HG03108 (cell line): ENCODE measurements around the gene DPAGT1.
"Not testable (repeated sequence)": the region's sequence is repeated elsewhere in the genome, so short reads cannot be mapped to it uniquely, and the experiment has no call there.

Experiments
- ATAC-seq: cut with Tn5 transposase; IDR thresholded peaks from one replicate; pipeline ENCODE4 v1.9.1; 2021; ENCODE audit warnings: moderate library complexity; ENCODE audit not compliant: unreplicated experiment

DPAGT1 gene

DNA sequence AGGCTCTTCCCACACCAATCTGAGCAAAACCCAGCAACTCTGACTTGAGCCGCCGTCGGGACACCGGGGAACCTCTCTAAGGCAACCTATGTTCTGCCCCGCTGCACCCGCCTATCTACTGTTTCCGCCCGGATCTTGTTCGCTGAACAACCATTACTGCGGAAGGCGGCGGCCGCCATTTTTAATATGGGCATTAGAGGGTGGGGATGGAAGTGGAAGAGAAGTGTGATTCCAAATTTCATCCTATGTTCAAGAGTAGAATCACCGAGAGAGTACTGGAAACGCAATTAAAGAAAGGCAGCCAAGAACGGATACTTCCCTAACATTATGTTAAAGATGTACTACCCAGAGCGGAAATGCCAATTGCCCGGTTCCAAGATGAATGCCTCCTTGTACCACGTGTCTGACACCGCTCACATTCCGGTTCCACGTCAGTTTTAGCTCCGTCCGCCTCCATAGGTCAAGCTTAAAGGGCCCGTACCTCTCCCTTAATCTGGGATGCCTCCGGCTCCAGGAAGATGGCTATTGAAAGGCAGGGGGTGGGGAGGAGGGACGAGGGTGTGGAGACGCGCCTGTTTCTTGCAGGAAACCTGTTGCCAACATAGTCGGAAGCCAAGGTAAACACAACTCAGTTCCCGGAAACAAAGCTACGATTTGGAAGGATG, at the start of gene DPAGT1:
Gene DPAGT1, minus strand, starts transcription at position 95 of the 665 bp plus-strand sequence. CDS start 198 bp downstream, outside the sequence.
- peak; percentile 69 for ATAC-seq

- no peak for ATAC-seq
Measured at GRCh38 chr11:119149786-119150275, 48.2 kb upstream of the DPAGT1 start.

- no peak for ATAC-seq
Measured at GRCh38 chr11:119149018-119149785, 47.5 kb upstream of the DPAGT1 start, which contains the start of gene ABCG4. TSS of gene ABCG4 (plus strand) at chr11:119149052. CDS start at chr11:119149966, 914 bp downstream.

DNA sequence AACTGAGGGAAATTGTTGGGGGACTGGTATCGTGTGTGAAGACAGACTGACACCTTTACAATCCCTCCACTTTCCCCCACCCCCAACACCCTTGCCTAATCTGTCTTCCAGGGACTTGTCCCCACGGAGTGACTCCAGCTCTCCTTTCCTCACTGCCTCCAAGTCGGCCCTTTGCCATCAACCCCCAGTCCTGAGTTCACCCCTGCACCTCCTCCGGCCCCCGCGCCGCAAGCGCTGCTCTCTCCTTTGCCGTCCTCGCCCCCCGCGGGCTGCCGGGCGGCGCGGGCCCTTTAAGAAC, 47.0 kb upstream of the DPAGT1 start:
- ATAC-seq = no peak

DNA sequence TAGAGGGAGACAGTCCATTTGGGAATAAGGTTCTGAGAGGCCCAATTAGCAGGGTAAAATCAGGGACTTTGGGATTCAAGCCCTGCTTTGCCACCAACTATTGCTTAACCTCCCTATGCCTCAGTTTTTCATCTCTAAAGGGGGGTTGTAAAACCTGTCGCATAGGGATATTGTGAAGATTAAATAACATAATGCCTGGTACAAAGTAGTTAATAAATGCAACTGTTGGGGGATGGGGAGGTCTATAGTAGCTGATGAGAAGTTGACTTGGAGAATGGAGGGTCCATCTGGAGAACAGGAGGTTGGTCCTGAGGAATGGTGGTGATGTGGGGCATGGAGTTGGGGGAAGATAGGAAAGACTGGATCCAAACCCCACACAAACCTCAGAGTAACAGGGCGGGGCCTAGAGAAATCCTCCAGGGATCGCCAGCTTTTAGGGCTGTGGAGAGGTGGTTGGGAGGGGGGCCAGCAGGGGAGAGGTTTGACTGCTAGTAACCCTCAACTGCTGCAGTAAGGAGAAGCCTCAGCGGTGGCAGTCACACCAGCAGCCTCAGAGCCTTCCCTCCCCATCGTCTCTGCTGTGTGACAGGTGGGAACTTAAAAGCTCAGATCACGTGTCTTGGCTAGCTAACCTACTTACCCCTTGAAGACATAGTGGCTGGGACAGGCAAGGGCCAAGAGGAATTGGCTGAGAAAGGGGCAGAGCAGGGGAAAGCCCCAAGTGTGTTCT, 46.1 kb upstream of the DPAGT1 start:
- no peak for ATAC-seq

DNA sequence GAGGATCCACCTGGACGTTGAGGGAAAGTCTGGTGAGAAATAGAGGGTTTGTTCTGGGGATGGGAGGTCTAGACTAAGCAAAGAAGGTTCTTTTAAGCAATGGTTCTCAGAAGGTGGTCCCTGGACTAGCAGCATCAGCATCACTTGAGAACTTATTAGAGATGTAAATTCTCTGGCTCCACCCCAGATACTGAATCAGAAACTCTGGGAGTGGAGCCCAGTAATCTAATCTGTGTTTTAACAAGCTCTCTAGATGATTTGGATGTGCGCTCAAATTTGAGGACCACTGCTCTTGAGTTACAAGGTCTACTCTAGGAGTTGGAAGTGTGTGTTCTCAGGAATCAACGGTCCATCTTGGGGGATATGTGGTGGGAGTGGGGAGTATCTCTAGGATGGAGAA, 43.9 kb upstream of the DPAGT1 start:
- no peak for ATAC-seq

GRCh38 chr11:119144825-119145486, 43.3 kb upstream of the DPAGT1 start:
- no peak for ATAC-seq

DNA sequence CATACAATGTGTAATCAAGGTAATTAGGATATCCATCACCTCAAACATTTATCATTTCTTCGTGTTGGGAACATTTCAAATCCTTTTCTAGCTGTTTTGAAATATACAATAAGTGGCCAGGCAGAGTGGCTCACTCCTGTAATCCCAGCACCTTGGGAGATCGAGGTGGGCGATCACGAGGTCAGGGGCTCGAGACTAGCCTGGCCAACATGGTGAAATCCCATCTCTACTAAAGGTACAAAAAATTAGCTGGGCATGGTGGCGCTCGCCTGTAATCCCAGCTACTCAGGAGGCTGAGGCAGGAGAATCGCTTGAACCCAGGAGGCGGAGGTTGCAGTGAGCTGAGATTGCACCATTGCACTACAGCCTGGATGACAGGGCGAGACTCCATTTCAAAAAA, 37.6 kb upstream of the DPAGT1 start:
- not testable (repeated sequence) for ATAC-seq

DNA sequence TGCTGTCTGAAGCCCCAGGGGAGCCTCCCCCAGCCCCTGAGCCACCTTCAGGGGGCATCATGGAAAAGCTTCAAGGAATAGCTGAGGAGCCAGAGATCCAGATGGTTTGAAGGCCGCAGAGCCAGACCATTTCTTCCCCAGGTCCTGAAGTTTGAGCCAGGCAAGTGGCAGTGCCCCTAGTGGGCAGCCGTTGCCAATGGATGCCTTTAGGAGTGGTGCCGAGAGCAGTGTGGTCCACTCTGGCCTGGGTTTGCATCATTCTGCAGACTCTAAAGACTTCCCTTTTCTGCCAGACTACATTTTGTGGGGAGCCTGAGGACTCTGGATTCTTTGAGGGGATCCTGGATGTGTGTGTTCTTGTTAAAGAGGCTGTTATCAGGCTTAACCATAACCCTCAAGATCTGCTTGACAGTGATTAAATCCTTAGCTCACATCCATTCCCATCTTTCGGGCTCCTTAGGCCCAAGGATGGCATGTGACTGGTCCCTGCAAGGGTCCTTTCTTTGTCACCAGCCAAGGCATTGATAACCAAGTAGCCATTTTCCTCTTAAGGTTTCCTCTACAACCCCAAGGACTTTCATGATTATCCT, 32.8 kb upstream of the DPAGT1 start:
- ATAC-seq = no peak

DNA sequence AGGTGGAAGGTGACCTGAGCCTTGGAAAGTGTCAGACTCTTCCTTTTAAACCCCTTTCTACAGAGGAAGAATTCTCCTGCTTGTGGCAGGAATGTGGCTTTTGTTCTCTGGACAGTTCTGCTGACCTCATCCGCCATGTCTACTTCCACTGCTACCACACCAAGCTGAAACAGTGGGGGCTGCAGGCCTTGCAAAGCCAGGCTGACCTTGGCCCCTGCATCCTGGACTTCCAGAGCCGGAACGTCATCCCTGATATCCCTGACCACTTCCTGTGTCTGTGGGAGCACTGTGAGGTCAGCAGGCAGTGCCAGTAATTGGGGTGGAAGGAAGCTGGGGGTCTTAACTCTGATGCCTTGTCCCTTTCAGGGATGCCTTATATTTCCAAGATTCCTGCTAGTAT, 29.0 kb upstream of the DPAGT1 start:
- ATAC-seq = no peak

DNA sequence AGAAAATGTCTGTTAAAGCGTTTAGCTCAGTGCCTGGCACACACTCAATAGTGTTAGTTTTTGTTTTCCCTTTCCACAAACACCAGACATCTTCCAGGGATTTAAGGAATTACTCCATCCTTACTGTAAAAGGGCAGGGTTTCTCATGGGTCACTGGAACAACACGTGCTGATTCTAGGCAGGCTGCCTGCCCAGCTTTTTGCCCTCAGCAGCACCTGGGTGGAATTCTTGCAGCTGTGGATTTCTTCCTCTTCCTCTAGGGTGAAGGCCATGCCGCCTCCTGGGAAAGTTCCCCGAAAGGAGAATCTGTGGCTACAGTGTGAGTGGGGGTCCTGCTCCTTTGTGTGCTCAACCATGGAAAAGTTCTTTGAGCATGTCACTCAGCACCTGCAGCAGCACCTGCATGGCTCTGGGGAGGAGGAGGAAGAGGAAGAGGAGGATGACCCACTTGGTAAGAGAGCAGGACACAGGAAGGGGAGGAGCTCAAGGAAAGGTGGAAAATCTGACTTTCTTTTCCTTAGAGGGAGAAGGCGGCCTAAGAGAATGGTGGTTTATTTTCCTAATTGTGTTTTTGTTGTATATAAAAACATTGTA, 25.1 kb upstream of the DPAGT1 start:
- no peak for ATAC-seq

DNA sequence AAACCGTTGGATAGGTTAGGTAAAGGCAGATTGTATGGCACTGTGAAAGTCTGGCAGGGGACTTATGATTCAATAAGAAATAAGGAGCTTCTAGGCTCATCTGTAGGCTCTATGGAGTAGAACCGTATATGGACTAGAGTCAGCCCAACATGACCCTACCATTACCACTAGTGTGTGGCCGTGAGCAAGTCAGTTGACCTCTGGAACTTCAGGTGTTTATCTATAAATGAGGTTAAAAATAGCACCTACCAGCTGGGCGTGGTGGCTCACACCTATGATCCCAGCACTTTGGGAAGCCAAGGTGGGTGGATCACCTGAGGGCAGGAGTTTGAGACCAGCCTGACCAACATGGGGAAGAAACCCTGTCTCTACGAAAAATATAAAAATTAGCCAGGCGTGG, 24.2 kb upstream of the DPAGT1 start:
- ATAC-seq = no peak

- peak; percentile 3 for ATAC-seq
Measured at GRCh38 chr11:119121811-119122124, 20.1 kb upstream of the DPAGT1 start.

DNA sequence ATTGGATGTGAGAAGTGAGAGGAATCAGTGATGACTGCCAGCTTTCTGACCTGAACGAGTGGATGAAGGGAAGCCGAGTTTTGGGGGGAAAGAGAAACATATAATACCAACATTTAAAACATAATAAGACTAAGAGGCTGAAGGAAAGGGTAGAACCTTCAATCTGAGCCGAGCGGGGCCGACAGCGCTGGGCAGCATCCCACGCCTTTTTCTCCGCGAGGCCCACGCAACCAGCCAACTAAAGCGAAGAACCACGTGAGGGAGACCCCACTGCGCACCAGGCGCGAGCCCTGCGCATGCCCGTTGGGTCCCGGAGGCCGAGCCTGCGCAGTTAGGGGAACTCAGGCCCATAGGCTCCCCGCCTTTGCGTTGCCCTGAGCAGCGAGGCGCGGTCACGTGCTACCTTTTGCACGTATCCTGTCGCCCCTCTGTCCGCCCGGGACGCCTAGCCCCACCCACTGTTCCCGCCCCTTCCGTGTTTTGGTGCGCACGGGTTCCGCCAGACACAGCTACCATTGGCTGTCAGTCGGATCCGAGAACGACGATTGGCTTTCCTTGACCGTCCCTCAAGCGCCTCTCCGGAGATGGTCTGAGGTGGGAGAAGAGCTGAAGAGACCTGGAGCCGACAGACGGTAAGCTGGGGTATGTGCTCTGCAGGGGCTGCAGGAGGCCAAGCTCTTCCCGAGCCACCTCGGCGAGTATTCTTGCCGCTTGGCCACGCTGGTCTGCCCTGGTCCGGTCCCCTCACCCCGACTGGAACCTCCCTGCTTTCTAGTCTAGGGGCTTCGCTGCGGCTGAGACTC, 19.6 kb upstream of the DPAGT1 start, which contains the start of gene HINFP:
Gene HINFP, plus strand, starts transcription at position 573 of the 803 bp plus-strand sequence. CDS start 5,365 bp downstream, outside the sequence.
- peak; percentile 96 for ATAC-seq

- ATAC-seq = no peak
Measured at GRCh38 chr11:119120639-119121007, 19.0 kb upstream of the DPAGT1 start.

GRCh38 chr11:119118946-119119345, 17.3 kb upstream of the DPAGT1 start:
- no peak for ATAC-seq

- ATAC-seq = no peak
Measured at GRCh38 chr11:119118227-119118626, 16.6 kb upstream of the DPAGT1 start.

DNA sequence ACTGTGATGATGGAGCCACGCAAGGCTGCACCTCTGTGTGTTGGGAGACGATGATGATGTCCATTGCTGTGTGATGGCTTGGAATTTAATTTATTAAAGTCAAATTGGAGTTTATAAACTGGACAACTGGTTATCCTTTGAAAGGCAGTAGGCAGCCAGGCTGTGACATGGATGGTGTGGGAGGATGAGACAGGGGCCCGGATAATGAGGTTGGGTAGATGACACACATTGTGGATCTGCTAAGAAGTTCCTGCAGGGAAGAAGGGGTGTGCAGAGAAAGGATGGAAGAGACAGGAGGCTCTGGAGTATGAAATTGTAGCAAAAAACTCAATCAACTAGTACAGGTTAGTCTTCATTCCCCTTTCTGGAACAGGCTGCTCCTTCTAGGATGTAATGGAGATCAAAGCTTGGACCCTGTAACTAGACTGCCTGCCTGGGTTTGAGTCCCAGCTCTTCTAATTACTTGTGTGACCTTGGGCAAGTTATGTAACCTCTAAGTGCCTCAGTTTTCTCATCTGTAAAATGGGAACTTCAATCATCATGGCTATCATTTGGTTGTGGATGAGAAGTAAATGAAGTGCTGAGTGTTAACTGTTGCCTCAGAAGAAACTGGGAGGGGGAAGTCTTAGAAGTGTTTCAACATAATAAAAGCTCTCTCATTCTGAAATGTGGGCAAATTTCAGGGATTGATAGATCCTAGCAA, 15.5 kb upstream of the DPAGT1 start:
- no peak for ATAC-seq

DNA sequence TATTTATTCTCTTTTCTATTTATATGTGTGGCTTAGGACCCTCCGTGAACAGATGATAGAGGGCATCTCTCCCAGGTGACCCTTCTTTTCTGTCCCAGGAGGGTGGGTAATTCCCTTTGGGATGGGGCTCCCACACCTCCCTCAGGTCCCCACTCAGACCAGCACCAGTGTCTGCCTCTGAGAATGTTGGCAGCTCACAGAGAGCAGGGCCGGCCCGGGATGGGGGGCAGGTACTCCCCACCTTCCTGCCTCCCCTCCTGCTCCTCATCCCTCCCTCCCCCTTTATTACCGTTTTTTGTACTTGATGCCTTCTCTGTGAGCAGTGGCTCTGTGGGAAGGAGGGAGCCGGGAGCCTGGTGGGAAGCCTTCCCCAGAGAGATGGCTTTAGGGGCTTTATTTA, 14.9 kb upstream of the DPAGT1 start:
- no peak for ATAC-seq
